HEK293 (cell line): ENCODE data around the gene MME.

Source experiments
- CTCF ChIP-seq: fragments of 450-650 bp; formaldehyde crosslinking; IDR thresholded peaks from 2 replicates; pipeline ENCODE4 v1.5.1; 2016; ENCODE audit warnings: missing biosample characterization, missing genetic modification characterization
- REST ChIP-seq: fragments of 450-650 bp; formaldehyde crosslinking; IDR thresholded peaks from 2 replicates; pipeline ENCODE4 v1.5.1; 2016; ENCODE audit warnings: missing biosample characterization, missing genetic modification characterization
- ZBTB17 ChIP-seq: fragments of 450-650 bp; formaldehyde crosslinking; IDR thresholded peaks from 2 replicates; pipeline ENCODE4 v1.5.1; 2016; ENCODE audit warnings: missing biosample characterization, missing genetic modification characterization
- ZBTB21 ChIP-seq: fragments of 450-650 bp; formaldehyde crosslinking; IDR thresholded peaks from 2 replicates; pipeline ENCODE4 v1.5.1; 2017; ENCODE audit warnings: missing biosample characterization, missing genetic modification characterization
- ZBTB26 ChIP-seq: fragments of 450-650 bp; formaldehyde crosslinking; optimal IDR thresholded peaks from 2 replicates; pipeline ENCODE3; 2016; ENCODE audit warnings: missing biosample characterization, mild to moderate bottlenecking, missing genetic modification characterization
- ZNF133 ChIP-seq: fragments of 450-650 bp; formaldehyde crosslinking; IDR thresholded peaks from 2 replicates; pipeline ENCODE4 v1.5.1; 2016; ENCODE audit warnings: missing biosample characterization, missing genetic modification characterization
- ZNF155 ChIP-seq: fragments of 450-650 bp; formaldehyde crosslinking; IDR thresholded peaks from 2 replicates; pipeline ENCODE4 v1.5.1; 2016; ENCODE audit warnings: missing biosample characterization, missing genetic modification characterization
- ZNF248 ChIP-seq: fragments of 450-650 bp; formaldehyde crosslinking; IDR thresholded peaks from 2 replicates; pipeline ENCODE4 v1.5.1; 2017; ENCODE audit warnings: missing biosample characterization, missing genetic modification characterization
- ZNF274 ChIP-seq, 2 experiments: fragments of 200-500 bp in 1 of 2; fragments of 450-650 bp in 1 of 2; sonication (Bioruptor generic) in 1 of 2; formaldehyde crosslinking in 1 of 2; IDR thresholded peaks; 2 replicates each; pipeline versions ENCODE4 v1.5.1 to v1.6.1; 2014 to 2016; ENCODE audit warnings: borderline replicate concordance in 1 of 2, inconsistent platforms in 1 of 2, low read length in 1 of 2, missing biosample characterization in 1 of 2, missing genetic modification characterization in 1 of 2
- ZNF416 ChIP-seq: fragments of 450-650 bp; formaldehyde crosslinking; IDR thresholded peaks from 2 replicates; pipeline ENCODE4 v1.5.1; 2016; ENCODE audit warnings: missing biosample characterization, missing genetic modification characterization
- ZNF645 ChIP-seq: fragments of 450-650 bp; formaldehyde crosslinking; IDR thresholded peaks from 2 replicates; pipeline ENCODE4; 2016; ENCODE audit warnings: missing biosample characterization, missing genetic modification characterization
- ZNF747 ChIP-seq: fragments of 450-650 bp; formaldehyde crosslinking; IDR thresholded peaks from 2 replicates; pipeline ENCODE4 v1.5.1; 2016; ENCODE audit warnings: missing biosample characterization, missing genetic modification characterization
- ZNF776 ChIP-seq: fragments of 450-650 bp; formaldehyde crosslinking; IDR thresholded peaks from 2 replicates; pipeline ENCODE4 v1.5.0; 2017; ENCODE audit warnings: missing biosample characterization, missing genetic modification characterization, borderline replicate concordance

GRCh38 chr3:155069729-155070128 lies 10.4 kb upstream of the MME start:
- no peak for TF ChIP-seq ZNF155 (tag by site-specific recombination)
- TF ChIP-seq CTCF (tag by site-specific recombination): no peak
- no peak for TF ChIP-seq ZBTB17
- TF ChIP-seq ZNF133 (tag by site-specific recombination): no peak
- no peak for TF ChIP-seq ZNF645 (tag by site-specific recombination)
- no peak for TF ChIP-seq ZNF274 (IDR thresholded peaks at IDR 0.05; ENCODE audit: low read length)
- no peak for TF ChIP-seq ZNF274 (tag by site-specific recombination; IDR thresholded peaks at IDR 0.05; ENCODE audit: borderline replicate concordance)
- no peak for TF ChIP-seq ZNF747 (tag by site-specific recombination)
- no peak for TF ChIP-seq ZNF248
- no peak for TF ChIP-seq ZNF416
- TF ChIP-seq ZNF776 (tag by site-specific recombination): no peak
- no peak for TF ChIP-seq REST
- no peak for TF ChIP-seq ZBTB26 (tag by site-specific recombination)
- TF ChIP-seq ZBTB21 (tag by site-specific recombination): no peak
